COLO829 (cell line): ENCODE measurements around the gene NEGR1.
A peak's percentile ranks its signal among the peaks of the same experiment; 100 is the strongest.

Source experiments
- DNase-seq: peaks from one replicate; pipeline ENCODE4 v3.0.0; 2012; ENCODE audit warnings: low spot score

The NEGR1 gene

DNA sequence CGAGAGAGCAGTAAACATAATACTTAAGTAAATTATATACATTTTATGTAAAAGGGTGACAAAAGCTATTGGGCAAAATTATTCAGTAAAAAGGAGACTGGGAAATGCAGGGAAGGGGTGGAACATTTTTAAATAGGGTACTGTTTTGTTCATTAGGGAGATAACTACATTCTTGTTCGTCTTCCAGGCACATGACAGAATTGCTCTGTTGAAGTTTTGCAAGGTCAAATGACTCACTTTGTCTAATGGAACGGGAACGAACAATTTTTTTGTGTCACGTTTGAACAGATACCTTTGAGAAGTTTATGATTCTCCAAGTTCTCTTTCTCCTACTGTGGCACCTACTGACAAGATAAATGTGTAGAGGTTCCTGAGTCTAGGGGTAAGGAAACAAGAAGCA lies 819.2 kb downstream of the NEGR1 start:
- DNase-seq: peak; percentile 45

GRCh38 chr1:71462247-71462646 lies 820.1 kb downstream of the NEGR1 start:
- DNase-seq: no peak

DNA sequence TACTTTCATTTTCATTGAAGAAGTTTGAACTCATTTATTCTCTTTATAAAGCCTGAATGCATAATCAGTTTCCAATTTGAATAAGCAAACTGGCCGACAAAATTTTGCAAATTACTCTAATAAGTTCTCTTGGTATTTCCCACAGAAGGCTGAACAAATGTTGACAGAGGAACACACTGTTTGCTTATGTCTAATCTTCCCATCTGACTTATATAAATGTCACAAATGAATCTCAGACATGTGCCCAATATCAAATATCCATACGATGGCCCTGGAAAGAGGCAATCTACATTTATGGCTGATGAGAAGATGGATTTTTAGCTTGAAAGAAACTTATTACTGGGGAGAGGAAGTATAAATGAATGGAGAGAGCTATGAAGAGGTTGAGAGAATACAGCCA lies 820.9 kb downstream of the NEGR1 start:
- no peak for DNase-seq

DNA sequence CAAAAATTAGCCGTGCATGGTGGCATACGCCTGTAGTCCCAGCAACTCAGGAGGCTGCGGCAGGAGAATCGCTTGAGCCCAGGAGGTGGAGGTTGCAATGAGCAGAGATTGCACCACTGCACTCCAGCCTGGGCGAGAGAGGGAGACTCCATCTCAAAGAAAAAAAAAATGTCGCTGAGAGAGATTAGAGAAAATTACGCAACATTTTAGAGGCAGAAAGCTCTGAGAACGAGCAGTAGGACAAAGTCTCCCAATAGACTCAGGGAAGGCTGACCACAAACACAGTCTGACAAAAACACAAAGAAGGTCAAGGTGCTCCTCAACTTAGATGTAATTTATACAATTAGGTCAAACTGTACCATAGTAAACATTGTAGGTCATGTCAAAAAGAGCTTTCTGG lies 833.9 kb downstream of the NEGR1 start:
- no peak for DNase-seq

DNA sequence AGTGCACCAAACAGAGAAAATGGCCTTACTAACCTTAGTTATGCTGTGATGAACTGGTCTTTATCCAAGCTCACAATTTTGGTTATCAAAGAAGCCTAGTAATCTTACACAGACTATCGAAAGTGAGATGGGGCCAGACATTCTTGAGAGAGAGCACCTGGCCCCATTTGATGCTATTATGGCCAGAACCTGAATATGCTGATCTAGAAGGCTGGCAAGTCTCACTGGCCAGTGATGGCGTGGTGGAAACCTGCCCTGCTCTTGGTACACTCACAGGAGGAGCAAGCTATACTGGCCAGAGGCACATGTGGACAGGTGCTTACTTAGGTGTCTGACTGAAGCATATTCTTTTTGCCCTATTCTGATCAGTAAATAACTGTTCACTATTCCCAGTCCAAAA lies 843.7 kb downstream of the NEGR1 start:
- no peak for DNase-seq

DNA sequence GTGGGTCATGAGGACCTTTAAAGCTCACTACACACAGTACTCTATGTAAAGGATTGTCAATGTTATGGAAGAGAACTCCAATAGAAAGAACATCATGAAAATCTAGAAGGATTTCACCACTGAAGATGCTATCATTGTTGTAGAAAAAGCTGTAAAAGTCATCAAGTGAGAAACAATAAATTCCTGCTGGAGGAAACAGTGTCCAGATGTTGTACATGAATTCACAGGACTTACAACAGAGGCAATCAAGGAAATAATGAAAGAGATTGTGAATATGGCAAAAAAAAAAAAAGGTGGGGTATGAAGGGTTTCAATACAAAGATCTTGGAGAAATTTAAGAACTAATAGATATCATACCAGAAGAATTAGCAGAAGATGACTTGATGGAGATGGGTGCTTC lies 846.4 kb downstream of the NEGR1 start:
- DNase-seq: no peak

GRCh38 chr1:71434240-71434639 lies 848.1 kb downstream of the NEGR1 start:
- no peak for DNase-seq

DNA sequence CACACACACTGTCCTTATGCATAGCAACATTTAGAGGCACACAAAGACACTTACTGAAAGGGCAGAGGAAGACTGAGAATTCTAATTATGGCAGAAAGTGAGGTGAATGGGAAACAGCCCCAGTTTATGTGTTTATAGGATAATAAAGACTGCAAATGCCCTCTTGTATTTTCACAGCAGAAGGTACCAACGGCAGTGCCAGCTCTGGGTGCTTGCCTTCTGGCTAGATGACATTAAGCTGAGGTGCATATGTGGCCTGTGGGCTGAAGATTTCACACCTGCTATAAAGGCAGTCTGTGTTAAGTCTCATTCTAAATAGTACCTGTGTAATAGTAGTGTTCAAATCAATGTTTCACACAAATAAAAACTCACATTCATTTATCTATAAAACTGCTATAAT lies 854.3 kb downstream of the NEGR1 start:
- DNase-seq: no peak

GRCh38 chr1:71427066-71427465 lies 855.3 kb downstream of the NEGR1 start:
- DNase-seq: no peak

- no peak for DNase-seq
These were observed 857.8 kb downstream of the NEGR1 start for GRCh38 chr1:71424536-71424935.

DNA sequence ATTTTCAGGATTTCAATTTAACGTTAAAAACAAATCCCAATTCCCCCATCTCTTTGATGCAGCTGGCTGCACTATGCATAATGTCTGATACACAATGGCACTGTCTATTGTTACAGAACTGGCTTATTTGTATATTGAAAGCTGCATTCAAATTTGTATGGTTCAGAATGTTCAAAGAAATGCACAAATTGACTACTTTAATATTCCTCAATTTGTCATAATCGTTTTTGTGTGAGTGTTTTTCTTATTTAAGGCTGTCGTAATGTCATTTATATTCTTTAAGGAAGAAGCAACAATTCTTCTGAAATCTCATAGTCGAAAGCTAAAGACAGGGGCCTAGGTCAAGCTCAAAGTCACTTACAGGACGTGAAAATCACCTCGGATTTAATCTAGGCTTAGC lies 860.1 kb downstream of the NEGR1 start:
- no peak for DNase-seq

- DNase-seq: no peak
These were observed 864.9 kb downstream of the NEGR1 start for GRCh38 chr1:71417421-71417820.

DNA sequence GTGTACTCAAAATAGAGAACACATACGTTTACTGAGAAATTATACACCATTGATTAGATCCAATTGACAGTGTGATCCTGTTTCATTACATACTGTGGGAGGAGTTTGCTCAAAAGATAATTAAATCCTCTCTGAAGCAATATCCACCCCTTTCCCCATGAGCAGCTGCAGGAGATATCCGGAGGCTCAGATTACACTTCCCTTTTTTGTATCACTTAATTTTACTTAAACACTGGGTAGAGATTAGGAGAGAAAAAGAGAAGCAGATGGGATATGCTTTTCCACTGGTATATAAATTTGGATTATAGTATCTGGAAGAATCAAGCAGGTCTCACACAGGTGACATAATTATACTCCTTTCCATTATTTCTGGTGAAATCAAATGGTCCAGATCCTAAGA lies 868.2 kb downstream of the NEGR1 start:
- DNase-seq: no peak

GRCh38 chr1:71413441-71414175 lies 868.7 kb downstream of the NEGR1 start:
- DNase-seq: no peak

DNA sequence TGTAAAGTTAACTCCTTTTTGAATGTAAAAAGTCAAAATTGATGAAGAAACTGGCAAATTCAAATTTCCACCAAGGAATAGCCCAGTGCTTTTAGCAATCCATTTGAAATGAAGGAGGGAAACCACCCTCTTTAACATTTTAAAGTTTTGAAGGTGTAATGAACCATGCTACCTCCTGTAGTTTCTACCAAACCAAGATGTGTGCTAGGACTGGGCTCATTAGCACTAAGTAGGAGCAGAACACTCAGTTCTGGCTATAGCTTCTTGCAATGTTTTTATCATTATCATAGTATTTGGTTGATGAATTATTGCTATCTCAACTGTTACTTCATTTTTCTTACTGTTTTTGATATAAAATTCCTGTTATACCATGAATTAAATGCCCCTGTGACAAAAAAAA lies 882.3 kb downstream of the NEGR1 start:
- no peak for DNase-seq

DNA sequence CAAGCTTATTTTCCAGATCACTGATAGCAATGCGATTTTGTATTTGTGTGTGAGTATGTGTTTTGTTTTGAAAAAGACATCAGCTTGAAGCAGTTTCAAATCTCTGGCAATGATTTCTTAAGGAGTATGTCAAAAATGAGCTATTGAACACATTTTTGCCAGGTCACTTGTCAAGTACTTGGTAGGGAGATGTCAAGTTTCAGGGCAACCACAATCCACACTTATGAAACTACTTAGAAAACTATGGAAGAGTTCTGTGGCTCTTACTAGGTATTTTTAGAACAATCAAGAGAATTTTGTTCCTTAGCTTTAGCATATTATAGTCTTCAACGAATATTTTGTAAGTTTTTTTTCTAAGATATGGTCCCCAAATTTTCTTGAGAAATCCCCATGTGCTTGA lies 882.7 kb downstream of the NEGR1 start:
- no peak for DNase-seq

GRCh38 chr1:71393301-71393700 lies 889.0 kb downstream of the NEGR1 start:
- no peak for DNase-seq

DNA sequence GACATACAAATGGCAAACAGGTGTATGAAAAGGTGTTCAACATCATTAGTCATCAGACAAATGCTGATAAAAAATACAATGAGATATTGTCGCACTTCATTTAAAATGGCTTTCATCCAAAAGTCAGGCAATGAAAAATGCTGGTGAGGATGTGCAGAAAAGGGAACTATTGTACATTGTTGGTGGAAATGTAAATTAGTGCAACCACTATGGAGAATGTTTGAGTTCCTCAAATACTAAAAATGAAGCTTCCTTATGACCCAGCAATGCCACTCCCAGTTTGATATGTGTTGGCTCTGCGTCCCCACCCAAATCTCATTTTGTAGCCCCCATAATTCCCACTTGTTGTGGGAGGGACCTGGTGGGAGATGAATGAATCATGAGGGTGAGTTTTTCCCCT lies 891.8 kb downstream of the NEGR1 start:
- DNase-seq: no peak

DNA sequence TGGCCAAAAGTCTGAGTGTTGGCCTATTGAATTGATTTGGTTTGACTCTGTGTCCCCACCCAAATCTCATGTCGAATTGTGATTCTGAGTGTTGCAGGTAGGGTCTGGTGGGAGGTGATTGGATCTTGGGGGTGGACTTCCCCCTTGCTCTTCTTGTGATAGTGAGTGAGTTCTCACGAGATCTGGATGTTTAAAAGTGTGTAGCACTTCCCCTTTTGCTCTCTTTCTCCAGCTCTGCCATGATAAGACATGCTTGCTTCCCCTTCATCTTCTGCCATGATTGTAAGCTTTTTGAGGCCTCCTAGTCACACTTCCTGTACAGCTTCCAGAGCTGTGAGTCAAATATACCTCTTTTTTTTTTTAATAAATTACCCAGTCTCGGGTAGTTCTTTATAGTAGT lies 904.5 kb downstream of the NEGR1 start:
- no peak for DNase-seq

DNA sequence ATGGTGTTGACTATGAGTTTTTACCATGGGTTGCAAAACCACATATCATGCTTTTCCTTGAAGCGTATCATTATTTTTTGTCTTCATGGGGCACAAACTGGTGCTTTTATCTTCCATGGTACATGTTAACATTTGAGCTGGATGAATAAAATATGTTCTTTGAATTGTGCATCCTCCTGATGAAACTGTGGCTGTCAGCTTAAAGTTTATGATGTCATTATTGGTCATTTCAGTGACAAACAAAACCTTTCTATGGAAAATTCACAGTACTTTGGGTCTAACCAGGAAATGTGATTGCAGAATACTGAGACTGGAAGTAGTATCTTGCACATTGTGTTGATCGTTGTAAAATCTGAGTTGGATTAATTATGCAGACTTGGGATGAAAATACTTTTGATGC lies 909.8 kb downstream of the NEGR1 start:
- no peak for DNase-seq

- DNase-seq: no peak
These were observed 910.8 kb downstream of the NEGR1 start for GRCh38 chr1:71371581-71371980.

GRCh38 chr1:71364236-71364635 lies 918.1 kb downstream of the NEGR1 start:
- DNase-seq: no peak

DNA sequence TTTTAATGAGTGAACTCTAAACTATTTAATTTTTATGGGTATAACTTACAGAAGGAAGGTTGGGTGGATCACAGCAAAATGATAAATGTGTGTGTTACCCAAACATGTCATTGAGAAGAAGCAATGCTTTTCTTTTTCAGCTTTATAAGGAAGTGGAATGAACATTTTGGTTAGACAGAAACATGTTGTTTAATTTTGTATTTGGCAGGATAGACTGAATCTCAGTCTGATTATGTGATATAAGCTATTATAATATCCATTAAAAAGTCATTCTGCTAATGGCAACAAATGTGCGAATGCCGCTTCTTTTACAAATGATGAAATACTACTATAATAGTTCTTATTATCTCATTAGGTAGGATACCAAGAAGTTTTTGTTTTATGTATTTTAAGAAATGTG lies 919.6 kb downstream of the NEGR1 start:
- DNase-seq: no peak

DNA sequence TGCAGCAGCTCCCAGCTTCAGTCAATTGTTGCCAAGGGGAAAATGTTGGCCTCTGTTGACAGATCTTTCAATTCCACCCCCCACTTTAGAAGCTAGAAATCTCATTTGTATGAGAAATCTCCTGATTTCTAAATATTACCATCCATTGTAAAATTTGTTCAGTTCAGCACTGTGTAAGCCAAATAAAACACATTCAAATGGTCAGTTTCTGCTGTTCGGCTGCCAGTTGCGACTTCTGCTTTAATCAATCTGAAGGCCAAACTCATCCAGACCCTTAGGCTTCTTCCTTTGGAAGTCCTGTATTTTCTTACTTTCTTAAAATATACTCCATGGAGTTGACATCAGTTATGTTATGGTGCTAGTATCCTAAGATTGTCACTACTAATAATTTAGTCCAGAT lies 920.3 kb downstream of the NEGR1 start:
- DNase-seq: no peak

DNA sequence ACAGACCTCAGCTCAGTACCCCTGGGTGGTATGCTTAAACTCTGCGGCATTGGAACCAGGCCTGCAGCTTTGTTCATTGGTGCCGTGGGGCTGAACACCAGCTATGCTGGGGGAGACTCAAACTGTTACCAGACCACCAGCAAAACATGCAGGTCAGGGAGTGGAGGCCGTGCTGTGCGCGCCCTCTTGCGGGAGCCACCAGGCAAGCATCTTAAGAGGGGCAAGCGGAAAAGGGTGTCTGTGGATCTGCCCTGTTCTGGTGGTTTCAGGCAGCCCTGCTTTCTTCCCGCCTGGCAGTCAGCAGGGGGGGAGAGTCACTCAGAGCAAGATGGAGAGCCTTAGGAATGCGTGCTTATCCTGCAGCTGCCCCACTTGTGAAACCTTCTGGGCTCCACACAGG lies 924.6 kb downstream of the NEGR1 start:
- no peak for DNase-seq
